ENCODE data around the gene EFNB3.
A peak's percentile ranks its signal among the peaks of the same experiment; 100 is the strongest.

The EFNB3 gene

GRCh38 chr17:7716901-7717755 lies 12.1 kb downstream of the EFNB3 start, which contains the start of gene DNAH2:
TSS of gene DNAH2 (plus strand) at chr17:7717744. CDS start at chr17:7719735, 1,991 bp downstream.
- DNase-seq (ENCODE audit: extremely low read depth in 1 of 2, low read depth in 1 of 2) = peak; percentile 38 to 47

DNA sequence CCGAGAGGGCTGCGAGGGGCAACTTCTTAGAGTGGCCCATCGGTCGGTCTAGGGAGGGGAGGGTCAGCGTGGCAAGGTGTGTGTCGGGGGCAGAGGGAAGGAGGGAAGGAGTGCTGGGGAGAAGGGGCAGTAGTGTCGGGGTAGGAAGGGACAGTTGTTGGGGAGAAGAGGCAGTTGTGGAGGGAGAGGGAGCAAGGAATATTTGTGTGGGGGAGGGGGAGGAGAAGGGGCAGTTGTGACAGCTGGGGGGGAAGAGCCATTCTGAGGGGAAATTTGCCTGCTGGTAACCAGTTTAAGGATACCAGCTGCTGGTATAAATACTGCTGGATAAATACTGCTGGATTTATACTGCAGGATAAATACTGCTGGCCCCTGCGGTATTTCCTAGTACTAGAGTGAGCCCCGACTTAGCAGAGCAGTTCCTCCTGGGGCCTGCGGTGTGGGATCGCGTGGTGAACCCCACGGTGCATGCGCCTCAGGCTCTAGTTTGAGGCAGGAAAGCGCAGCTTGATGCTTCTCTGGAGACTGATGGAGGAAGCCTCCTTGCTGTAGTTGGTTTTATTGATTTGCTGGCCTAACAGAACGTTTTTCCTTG lies 12.9 kb downstream of the EFNB3 start:
- no peak for DNase-seq (ENCODE audit: extremely low read depth in 1 of 2, low read depth in 1 of 2)

DNA sequence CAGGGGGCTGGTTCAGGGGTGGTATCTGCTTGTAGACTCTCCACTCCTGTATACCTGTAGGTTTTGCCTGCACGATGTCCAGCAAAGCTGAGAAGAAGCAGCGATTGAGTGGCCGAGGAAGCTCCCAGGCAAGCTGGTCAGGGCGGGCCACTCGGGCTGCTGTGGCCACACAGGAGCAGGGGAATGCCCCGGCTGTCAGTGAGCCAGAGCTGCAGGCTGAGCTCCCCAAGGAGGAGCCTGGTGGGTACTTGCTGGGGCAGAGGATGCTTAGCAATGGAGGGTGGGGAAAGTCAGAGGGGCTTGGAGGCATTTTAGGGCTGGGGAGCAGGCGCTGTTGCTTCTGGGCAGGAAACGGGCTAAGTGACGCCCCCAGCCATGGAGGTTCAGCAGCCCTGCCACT lies 14.7 kb downstream of the EFNB3 start:
- no peak for DNase-seq (ENCODE audit: extremely low read depth in 1 of 2, low read depth in 1 of 2)

DNA sequence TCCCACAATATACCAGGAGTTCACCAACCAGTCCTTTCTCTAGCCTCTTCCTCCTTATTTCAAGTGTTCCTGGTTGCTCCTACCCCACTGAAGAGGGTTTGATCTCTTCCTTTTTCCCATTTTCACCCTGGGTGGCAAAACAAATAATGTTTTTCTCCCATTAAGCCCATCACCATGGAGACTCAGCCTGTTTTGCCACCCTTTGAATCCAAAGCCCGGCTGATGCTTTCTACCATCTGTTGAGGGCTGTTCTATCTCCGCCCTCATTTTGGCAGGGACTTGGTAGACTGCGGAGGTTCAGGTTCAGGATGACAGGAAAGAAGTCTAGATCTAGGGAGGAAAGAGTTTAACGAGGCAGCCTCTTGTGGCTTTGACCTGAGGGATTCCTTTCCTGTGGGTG lies 15.1 kb downstream of the EFNB3 start:
- DNase-seq (ENCODE audit: extremely low read depth in 1 of 2, low read depth in 1 of 2) = no peak

DNA sequence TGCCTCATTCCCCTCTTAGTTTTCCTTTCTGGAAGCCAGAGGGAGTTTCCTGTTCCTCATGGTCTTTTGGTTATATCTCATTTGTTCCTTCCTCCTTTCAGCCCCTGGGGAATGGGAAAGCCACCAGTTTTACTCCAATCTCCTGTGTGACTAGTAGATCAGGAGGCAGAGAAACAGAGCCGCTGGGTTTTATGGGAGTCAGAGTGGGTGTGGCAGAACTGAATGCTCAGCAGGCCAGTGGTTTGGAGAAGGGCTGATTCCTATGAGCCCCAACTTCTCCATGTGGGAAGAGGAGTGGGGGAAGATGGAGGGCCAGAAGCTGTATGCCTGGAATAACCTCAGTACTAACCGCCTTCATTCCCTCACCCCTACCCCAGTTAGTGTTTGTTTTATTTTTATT lies 16.6 kb downstream of the EFNB3 start:
- no peak for DNase-seq (ENCODE audit: extremely low read depth in 1 of 2, low read depth in 1 of 2)

DNA sequence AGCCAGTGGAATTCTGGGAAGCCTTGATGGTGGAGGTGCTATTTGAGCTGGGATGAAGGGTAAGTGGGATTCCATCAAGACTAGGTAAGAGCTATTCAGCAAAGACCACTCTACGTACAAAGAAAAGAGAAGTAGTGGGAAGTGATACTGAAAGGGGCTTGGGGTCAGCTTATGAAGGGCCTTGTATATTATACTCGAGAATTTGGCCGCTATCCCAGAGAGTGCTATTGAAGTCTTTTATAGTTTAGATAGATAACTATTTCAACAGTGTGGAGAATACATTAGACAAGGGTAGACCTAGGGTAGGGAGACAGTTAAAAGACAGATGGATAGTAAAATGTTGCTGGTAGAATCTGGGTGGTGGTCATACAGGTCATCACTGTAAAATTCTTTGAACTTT lies 22.9 kb downstream of the EFNB3 start:
- DNase-seq (ENCODE audit: extremely low read depth in 1 of 2, low read depth in 1 of 2) = no peak

GRCh38 chr17:7729816-7730215 lies 24.8 kb downstream of the EFNB3 start:
- no peak for DNase-seq (ENCODE audit: extremely low read depth in 1 of 2, low read depth in 1 of 2)

GRCh38 chr17:7732981-7733539 lies 28.1 kb downstream of the EFNB3 start:
- DNase-seq (ENCODE audit: extremely low read depth in 1 of 2, low read depth in 1 of 2) = no peak

- no peak for DNase-seq (ENCODE audit: extremely low read depth in 1 of 2, low read depth in 1 of 2)
Measured at GRCh38 chr17:7737601-7738000, 32.6 kb downstream of the EFNB3 start.

DNA sequence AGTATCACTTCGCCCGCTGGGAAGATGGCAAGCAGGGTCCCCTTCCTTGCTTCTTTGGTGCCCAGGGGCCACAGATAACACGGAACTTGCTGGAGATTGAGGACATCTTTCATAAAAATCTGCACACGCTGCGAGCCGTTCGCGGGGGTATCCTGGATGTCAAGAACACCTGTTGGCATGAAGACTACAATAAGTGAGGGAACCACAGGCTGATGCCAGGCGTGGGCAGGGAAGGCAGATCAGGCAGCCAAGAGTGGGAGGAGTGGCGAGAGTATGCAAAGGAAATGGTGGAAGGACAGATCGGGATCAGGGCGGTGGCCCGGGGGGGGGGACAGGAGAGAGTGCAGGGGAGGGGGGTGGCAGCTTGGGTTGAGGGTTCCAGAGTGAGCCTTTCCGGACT lies 34.7 kb downstream of the EFNB3 start:
- DNase-seq (ENCODE audit: extremely low read depth in 1 of 2, low read depth in 1 of 2) = no peak

GRCh38 chr17:7740481-7741001 lies 35.5 kb downstream of the EFNB3 start:
- DNase-seq (ENCODE audit: extremely low read depth in 1 of 2, low read depth in 1 of 2) = no peak

DNA sequence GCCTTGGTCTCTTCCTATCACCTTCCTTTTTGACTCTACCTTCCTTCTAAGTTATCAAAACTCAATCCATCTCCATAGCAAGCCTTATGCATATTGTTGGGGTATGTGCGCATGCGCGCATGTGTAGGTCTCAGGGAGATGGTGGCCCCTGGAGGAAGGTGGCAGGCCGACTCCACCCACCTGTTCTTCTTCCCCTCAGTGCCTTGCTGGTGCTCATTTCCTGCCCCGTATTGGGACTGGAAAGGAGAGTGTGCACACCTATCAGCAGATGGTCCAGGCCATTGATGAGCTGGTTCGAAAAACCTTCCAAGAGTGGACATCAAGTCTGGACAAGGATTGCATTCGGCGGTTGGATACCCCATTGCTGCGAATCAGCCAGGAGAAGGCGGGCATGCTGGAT lies 37.7 kb downstream of the EFNB3 start:
- DNase-seq (ENCODE audit: extremely low read depth in 1 of 2, low read depth in 1 of 2) = no peak

- DNase-seq (ENCODE audit: extremely low read depth in 1 of 2, low read depth in 1 of 2) = no peak
Measured at GRCh38 chr17:7744416-7744815, 39.4 kb downstream of the EFNB3 start.

- no peak for DNase-seq (ENCODE audit: extremely low read depth in 1 of 2, low read depth in 1 of 2)
Measured at GRCh38 chr17:7745748-7746470, 40.9 kb downstream of the EFNB3 start.

GRCh38 chr17:7747635-7748071 lies 42.7 kb downstream of the EFNB3 start:
- DNase-seq (ENCODE audit: extremely low read depth in 1 of 2, low read depth in 1 of 2) = no peak

DNA sequence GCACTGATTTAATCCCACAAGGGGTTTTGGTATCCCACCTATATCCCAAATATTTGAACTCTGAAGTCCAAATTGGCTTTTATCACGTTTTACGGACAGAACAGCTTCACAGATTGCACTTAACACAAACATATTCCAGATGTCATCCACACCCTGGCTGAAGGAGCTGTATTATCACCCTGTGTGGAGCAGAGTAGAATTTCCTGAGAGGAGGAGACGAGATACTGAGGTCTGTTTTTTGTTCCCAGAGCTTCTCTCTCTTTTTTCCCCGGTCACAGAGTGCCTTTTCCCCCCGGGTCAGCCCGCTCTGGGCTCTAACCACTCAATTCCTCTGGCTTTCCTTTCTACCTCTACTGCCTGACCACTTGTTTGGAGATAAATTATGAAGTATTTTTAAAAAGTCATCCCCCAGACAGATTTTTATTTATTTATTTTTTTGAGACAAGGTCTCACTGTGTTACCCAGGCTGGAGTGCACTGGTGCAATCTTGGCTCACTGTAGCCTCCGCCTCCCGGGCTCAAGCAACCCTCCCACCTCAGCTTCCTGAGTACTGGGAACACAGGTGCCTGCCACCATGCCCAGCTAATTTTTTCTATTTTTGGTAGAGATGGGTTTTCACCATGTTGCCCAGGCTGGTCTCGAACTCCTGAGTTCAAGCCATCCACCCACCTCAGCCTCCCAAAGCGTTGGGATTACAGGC lies 43.2 kb downstream of the EFNB3 start:
- no peak for DNase-seq (ENCODE audit: extremely low read depth in 1 of 2, low read depth in 1 of 2)

GRCh38 chr17:7750321-7750821 lies 45.4 kb downstream of the EFNB3 start:
- DNase-seq (ENCODE audit: extremely low read depth in 1 of 2, low read depth in 1 of 2) = no peak

DNA sequence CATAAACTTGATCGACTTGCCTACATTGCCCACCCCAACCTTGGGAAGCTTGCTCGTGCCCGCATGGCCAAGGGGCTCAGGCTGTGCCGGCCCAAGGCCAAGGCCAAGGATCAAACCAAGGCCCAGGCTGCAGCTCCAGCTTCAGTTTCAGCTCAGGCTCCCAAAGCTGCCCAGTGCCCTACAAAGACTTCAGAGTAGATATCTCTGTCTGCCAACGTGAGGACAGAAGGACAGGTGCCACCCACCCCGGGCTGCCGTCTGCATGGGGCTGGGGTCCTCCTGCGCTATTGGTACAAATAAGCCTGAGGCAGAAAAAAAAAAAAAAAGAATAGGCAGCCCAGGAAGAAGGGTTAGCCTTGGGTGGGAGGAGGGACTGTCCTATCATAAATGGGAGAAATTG lies 49.7 kb downstream of the EFNB3 start:
- no peak for DNase-seq (ENCODE audit: extremely low read depth in 1 of 2, low read depth in 1 of 2)

- DNase-seq (ENCODE audit: extremely low read depth in 1 of 2, low read depth in 1 of 2) = no peak
Measured at GRCh38 chr17:7755095-7755890, 50.3 kb downstream of the EFNB3 start.

GRCh38 chr17:7756968-7757367 lies 52.0 kb downstream of the EFNB3 start:
- DNase-seq (ENCODE audit: extremely low read depth in 1 of 2, low read depth in 1 of 2) = no peak

All from stimulated activated CD8-positive, alpha-beta memory T cell treated with anti-CD3 and anti-CD28 coated beads, Interleukin-7, amount 100 ng/mL, for 48 hours (primary cell).